ENCODE data around the gene ZNF358. TPM values are rescaled to one million over a fixed set of nuclear protein-coding genes. Genes with fewer than 3 reads are reported as not detected.

Gene ZNF358
- total RNA-seq (100 to 1,000 TPM in 1 of 10 donors, 10 to 100 TPM in 9; 67.7 to 104 (median 76.5) TPM), polyA plus RNA-seq (100 to 1,000 TPM in 1 of 2 donors, 10 to 100 TPM in 1; 61.4 to 167 TPM)
- long read RNA-seq, donor 1, transcript ZNF358-202 (2 exons, 1,954 nt): major isoform, 26 of 85 reads
- long read RNA-seq, donor 1, partial matches to known transcripts: 59 of 85 reads
- long read RNA-seq, donor 1, other reads (novel, unspliced or antisense): 0 of 85 reads
- long read RNA-seq, donor 2, transcript ZNF358-202 (2 exons, 1,954 nt): major isoform, 40 of 103 reads
- long read RNA-seq, donor 2, partial matches to known transcripts: 62 of 103 reads
- long read RNA-seq, donor 2, other reads (novel, unspliced or antisense): 1 of 103 reads
- long read RNA-seq, donor 3, partial matches to known transcripts: 0 of 16 reads
- long read RNA-seq, donor 3, other reads (novel, unspliced or antisense): 16 of 16 reads

DNA sequence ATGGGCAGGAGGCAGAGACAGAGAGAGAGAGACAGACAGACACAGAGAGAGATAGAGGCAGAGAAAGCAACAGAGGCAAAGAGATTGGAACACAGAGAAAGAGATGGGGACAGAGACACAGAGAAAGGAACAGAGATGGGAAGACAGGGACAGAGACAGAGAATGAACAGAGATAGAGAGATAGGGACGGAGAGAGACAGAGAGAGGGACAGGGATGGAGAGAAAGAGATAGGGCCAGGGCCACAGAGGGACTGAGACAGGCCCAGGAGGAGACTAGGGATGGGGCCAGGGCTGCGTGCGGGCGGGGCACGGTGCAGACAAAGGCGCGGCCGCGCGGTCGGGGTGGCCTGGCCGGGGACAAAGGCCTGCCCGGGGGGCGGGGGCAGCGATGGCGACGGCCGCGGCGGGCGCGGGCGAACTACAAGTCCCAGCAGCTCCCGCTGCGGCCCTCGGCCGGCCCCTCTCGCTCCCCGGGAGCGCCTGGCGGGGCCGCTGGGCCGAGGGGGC is at the start of gene ZNF358:
Gene ZNF358 (plus strand): TSS at position 459 of the 507 bp plus-strand sequence. CDS start 3,140 bp downstream, outside the sequence.
- Histone ChIP-seq H3K27ac (peak within 1 kb of the TSS; percentile 80 to 95 (median 90)), H3K4me1 (peaks cover 0 to 25% (median 10%) of the 10 kb centered on the region in 9 donors), H3K27me3 (peaks cover 0 to 19% (median 0%) of the 10 kb centered on the region in 7 donors), H3K9me3 (no peaks in the 10 kb centered on the region), H3K36me3 (peaks cover 0 to 17% (median 0%) of the 10 kb centered on the region in 9 donors), H3K4me3 (peak within 1 kb of the TSS; percentile 63 to 90 (median 74))
- ATAC-seq (peak; percentile 79 to 95 (median 91)), DNase-seq (peak; percentile 70 to 87)
- intact Hi-C loops (cut with DNase I): loop anchor here in 2 of 10 donors (2.0 to 10.0 kb wide), 2 partner anchors 21 to 121 kb away; no protein-coding TSS in a partner anchor
- TF ChIP-seq, protein P1, sequence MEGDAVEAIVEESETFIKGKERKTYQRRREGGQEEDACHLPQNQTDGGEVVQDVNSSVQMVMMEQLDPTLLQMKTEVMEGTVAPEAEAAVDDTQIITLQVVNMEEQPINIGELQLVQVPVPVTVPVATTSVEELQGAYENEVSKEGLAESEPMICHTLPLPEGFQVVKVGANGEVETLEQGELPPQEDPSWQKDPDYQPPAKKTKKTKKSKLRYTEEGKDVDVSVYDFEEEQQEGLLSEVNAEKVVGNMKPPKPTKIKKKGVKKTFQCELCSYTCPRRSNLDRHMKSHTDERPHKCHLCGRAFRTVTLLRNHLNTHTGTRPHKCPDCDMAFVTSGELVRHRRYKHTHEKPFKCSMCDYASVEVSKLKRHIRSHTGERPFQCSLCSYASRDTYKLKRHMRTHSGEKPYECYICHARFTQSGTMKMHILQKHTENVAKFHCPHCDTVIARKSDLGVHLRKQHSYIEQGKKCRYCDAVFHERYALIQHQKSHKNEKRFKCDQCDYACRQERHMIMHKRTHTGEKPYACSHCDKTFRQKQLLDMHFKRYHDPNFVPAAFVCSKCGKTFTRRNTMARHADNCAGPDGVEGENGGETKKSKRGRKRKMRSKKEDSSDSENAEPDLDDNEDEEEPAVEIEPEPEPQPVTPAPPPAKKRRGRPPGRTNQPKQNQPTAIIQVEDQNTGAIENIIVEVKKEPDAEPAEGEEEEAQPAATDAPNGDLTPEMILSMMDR (IDR thresholded peaks at IDR 0.05): no peak
- WGBS, 2 donors: 2% methylated on average over 8 to 33 of the region's 33 CpGs

DNA sequence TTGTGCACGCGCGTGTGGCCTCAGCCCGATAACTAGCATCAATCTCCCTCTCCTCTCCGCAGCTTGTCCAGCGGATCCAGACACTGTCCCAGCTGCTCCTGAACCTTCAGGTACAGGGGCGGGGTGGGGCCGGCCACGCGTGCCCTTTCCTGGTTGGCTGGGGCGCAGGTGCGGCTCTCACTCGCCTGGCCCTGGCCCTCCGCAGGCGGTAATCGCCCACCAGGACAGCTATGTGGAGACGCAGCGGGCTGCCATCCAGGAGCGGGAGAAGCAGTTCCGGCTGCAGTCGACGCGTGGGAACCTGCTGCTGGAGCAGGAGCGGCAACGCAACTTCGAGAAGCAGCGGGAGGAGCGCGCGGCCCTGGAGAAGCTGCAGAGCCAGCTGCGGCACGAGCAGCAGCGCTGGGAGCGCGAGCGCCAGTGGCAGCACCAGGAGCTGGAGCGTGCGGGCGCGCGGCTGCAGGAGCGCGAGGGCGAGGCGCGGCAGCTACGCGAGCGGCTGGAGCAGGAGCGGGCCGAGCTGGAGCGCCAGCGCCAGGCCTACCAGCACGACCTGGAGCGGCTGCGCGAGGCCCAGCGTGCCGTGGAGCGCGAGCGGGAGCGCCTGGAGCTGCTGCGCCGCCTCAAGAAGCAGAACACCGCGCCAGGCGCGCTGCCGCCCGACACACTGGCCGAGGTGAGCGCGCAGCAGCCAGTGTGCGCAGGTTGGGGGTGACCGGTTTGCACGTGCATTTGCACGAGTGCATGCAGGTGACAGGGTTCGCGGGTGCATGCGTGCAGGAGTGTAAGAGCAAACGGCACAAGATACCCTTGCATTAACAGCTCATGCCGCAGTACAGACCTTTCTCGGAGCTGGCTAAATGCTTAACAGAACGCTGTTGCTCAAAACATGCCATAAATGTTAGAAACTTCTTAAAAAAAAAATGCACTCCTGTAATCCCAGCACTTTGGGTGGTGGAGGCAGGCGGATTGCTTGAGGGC is 48.6 kb upstream of the ZNF358 start:
- Histone ChIP-seq H3K4me1 (peaks cover 0 to 5% (median 0%) of the 10 kb centered on the region in 9 donors), H3K36me3 (peaks cover 0 to 100% (median 37%) of the 10 kb centered on the region in 9 donors), H3K27ac (no peak overlapping the region), H3K4me3 (no peak overlapping the region), H3K27me3 (no peaks in the 10 kb centered on the region), H3K9me3 (no peaks in the 10 kb centered on the region)
- TF ChIP-seq, protein P1 (IDR thresholded peaks at IDR 0.05): no peak
- DNase-seq (no peak), ATAC-seq (no peak)
- 98% methylated on average over 85 to 86 of the region's 86 CpGs for WGBS, 2 donors
- intact Hi-C loops (cut with DNase I): no loop called here

DNA sequence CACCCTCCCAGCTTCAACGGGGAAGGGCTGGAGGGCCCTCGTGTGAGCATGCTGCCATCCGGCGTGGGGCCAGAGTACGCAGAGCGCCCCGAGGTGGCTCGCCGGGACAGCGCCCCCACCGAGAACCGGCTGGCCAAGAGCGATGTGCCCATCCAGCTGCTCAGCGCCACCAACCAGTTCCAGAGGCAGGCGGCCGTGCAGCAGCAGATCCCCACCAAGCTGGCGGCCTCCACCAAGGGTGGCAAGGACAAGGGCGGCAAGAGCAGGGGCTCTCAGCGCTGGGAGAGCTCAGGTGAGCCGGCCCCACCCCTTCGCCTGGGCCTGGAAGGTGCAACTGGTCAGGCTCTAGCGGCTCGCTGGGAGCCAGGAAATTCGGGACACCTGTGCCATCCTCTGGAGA is 47.1 kb upstream of the ZNF358 start:
- no peaks in the 10 kb centered on the region for H3K9me3 ChIP-seq
- ATAC-seq (no peak), DNase-seq (no peak)
- no peak overlapping the region for H3K4me3 ChIP-seq
- 92% methylated on average over 24 of the region's 24 CpGs for WGBS, 2 donors
- peaks cover 0 to 87% (median 28%) of the 10 kb centered on the region in 9 donors for H3K36me3 ChIP-seq
- H3K27ac ChIP-seq: no peak overlapping the region
- intact Hi-C loops (cut with DNase I): no loop called here
- no peaks in the 10 kb centered on the region for H3K27me3 ChIP-seq
- TF ChIP-seq, protein P1 (IDR thresholded peaks at IDR 0.05): no peak
- H3K4me1 ChIP-seq: peaks cover 0 to 15% (median 0%) of the 10 kb centered on the region in 9 donors
